GM13976 (cell line): ENCODE data around the gene TFAP2E.
A peak's percentile ranks its signal among the peaks of the same experiment; 100 is the strongest.

Experiments
- DNase-seq: peaks from one replicate; pipeline ENCODE4 v3.0.0; 2012; ENCODE audit warnings: low spot score
- in situ Hi-C: fragments of 300-500 bp; cut with MboI; formaldehyde crosslinking; loops from one replicate; pipeline ENCODE4 v1.12.0; 2022; ENCODE audit warnings: low sequenced_read_pairs, mixed read lengths, inconsistent platforms; ENCODE audit not compliant: unreplicated experiment
- TF ChIP-seq, protein P1 (sequence below): IDR thresholded peaks from 2 replicates; pipeline ENCODE4 v1.5.1; 2012; ENCODE audit warnings: borderline replicate concordance, mild to moderate bottlenecking; ENCODE audit not compliant: insufficient read depth; ENCODE audit errors: extremely low read depth, missing control alignments, control extremely low read depth

TFAP2E gene

DNA sequence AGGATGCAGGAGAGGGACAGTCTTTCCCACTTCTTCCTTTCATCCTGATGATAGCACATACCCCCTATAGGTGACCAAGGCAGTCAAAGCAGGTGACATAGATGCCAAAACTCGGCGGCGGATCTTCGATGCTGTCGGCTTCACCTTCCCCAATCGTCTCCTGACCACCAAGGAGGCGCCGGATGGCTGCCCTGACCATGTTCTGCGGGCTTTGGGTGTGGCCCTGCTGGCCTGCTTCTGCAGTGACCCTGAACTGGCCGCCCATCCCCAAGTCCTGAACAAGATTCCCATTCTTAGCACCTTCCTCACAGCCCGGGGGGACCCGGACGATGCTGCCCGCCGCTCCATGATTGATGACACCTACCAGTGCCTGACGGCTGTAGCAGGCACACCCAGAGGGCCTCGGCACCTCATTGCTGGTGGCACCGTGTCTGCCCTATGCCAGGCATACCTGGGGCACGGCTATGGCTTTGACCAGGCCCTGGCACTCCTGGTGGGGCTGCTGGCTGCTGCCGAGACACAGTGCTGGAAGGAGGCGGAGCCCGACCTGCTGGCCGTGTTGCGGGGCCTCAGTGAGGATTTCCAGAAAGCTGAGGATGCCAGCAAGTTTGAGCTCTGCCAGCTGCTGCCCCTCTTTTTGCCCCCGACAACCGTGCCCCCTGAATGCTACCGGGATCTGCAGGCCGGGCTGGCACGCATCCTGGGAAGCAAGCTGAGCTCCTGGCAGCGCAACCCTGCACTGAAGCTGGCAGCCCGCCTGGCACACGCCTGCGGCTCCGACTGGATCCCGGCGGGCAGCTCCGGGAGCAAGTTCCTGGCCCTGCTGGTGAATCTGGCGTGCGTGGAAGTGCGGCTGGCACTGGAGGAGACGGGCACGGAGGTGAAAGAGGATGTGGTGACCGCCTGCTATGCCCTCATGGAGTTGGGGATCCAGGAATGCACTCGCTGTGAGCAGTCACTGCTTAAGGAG is 12.6 kb upstream of the TFAP2E start:
- in situ Hi-C loops: loop anchor here (5.0 kb wide), 1 partner anchor 103 kb away; no protein-coding TSS in a partner anchor
- no peak for DNase-seq

DNA sequence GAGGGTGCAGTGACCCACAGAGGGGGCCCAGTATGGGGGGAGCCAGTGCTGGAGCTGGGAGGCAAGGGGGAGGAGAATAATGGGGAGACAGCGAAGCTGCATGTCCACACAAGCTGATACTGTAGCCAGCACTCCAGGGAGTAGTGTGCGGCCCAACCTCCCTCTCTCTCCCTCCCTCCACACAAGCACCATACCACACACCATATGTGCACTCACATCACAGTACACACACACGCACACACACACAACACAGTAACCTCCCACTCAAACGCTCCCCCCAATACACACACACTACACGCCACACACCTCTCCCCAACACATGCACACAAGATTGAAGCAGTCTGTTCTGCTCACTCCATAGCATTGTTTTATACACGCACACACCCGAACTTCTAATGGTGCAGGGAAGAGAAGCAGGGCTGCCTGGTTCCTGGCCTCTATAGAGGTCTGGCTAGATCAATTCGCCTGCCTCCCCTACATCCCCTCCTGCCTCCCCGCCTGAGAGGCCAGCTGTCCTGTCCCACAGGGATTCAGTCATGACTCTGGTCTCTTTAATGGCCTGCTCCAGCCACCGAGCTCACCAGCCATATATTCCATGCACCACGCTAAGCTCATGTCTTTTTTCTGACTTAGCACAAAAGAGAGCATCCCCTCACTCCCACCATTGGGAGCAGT is 11.7 kb upstream of the TFAP2E start:
- no peak for DNase-seq
- TF ChIP-seq, protein P1, sequence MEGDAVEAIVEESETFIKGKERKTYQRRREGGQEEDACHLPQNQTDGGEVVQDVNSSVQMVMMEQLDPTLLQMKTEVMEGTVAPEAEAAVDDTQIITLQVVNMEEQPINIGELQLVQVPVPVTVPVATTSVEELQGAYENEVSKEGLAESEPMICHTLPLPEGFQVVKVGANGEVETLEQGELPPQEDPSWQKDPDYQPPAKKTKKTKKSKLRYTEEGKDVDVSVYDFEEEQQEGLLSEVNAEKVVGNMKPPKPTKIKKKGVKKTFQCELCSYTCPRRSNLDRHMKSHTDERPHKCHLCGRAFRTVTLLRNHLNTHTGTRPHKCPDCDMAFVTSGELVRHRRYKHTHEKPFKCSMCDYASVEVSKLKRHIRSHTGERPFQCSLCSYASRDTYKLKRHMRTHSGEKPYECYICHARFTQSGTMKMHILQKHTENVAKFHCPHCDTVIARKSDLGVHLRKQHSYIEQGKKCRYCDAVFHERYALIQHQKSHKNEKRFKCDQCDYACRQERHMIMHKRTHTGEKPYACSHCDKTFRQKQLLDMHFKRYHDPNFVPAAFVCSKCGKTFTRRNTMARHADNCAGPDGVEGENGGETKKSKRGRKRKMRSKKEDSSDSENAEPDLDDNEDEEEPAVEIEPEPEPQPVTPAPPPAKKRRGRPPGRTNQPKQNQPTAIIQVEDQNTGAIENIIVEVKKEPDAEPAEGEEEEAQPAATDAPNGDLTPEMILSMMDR: no peak
- in situ Hi-C loops: loop anchor here (5.0 kb wide), 1 partner anchor 104 kb away; no protein-coding TSS in a partner anchor

More for the DNA sequence above, 12.6 kb upstream of the TFAP2E start:
- TF ChIP-seq, protein P1: no peak

DNA sequence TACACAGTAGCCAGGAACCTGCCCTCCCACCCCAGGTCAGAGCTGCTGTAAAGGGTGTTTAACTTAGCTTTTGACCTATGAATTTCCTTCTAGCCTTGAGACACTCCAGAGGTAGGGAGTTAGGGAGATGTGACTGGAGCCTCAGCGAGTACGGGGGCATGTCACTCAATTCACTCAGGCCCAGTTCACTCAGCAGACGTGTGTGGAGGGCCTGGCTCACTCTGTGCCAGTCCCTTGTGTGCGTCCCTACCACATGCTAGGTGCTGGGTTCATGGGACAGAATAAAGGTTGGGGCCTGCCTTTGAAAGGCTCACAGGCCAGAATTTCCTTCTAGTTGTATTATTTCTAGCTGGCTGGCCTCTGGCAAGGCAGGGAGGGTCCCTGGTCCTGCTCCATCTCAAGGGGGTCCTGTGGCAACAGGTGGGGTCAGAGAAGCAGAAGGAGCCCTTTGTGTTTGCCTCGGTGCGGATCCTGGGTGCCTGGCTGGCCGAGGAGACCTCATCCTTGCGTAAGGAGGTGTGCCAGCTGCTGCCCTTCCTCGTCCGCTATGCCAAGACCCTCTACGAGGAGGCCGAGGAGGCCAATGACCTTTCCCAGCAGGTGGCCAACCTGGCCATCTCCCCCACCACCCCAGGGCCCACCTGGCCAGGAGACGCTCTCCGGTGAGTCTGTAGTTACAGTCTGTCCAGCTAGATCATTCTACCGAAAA is 11.0 kb upstream of the TFAP2E start:
- in situ Hi-C loops: loop anchor here (5.0 kb wide), 1 partner anchor 105 kb away; no protein-coding TSS in a partner anchor
- DNase-seq: no peak
- TF ChIP-seq, protein P1: no peak

DNA sequence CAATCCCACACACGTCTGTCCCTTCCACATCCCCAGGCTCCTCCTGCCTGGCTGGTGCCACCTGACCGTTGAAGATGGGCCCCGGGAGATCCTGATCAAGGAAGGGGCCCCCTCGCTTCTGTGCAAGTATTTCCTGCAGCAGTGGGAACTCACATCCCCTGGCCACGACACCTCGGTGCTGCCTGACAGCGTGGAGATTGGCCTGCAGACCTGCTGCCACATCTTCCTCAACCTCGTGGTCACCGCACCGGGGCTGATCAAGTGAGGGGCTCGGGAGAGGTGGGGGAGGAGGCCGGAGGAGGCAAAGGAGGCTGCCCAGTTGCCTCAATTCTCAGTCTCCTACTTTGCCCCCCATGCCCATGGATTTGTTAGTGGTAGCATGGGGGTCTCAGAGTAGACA is 9.9 kb upstream of the TFAP2E start:
- in situ Hi-C loops: loop anchor here (5.0 kb wide), 1 partner anchor 106 kb away; no protein-coding TSS in a partner anchor
- TF ChIP-seq, protein P1: no peak
- DNase-seq: no peak

DNA sequence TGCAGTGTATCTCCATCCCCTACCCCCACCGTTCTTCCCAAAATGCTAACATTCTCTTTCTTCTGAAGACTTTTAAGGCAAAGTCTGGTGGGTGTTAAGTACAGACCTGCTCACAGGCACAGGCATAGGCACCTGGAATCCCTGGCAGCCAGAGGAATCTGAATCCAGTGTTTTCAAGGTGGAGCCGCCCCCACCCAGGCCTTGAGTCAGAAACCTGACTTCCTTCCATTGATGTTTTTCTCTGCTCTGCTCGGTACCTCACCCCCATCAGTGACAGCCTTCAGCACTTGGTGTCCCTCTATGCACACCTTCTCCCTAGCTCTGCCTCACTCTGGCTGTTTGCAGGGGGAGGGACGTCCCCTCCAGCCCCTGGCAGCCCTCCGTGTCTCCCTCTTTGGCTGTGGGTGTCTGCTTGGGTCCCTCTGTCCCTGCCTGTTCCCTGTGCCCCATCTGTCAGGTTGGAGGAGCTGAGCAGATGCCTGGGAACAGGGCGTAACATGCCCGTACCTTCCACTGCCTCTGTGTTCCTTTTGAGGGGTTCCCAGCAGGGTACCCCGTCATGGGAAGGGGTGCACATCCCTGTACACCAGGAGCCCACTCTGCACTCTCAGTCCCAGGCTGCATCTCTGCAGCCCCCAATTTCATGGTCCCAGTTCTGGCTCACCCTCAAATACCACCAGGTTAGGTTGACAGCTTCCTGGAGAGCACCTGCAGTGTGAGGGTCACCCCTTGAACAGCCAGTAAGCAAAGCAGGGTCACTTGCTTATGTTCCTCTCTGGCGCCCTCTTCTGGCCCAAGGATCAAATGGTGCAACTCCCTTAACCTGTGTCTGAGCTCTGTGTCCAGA is 8.9 kb upstream of the TFAP2E start:
- in situ Hi-C loops: loop anchor here (5.0 kb wide), 1 partner anchor 107 kb away; no protein-coding TSS in a partner anchor
- peak; percentile 87 for DNase-seq
- TF ChIP-seq, protein P1: peak; percentile 83
